DND-41 (cell line): ENCODE data around the gene SND1.

Experiments
- CTCF ChIP-seq: IDR thresholded peaks from 2 replicates; pipeline ENCODE4 v1.5.1; 2012; ENCODE audit warnings: borderline replicate concordance, low read length, moderate library complexity, mild to moderate bottlenecking; ENCODE audit not compliant: poor library complexity, severe bottlenecking; ENCODE audit errors: extremely low read depth
- EZH2 ChIP-seq: IDR thresholded peaks from 3 replicates; pipeline ENCODE4 v1.6.1; 2012; ENCODE audit warnings: borderline replicate concordance, low read depth, mild to moderate bottlenecking, moderate library complexity, low read length, inconsistent platforms; ENCODE audit not compliant: severe bottlenecking

DNA sequence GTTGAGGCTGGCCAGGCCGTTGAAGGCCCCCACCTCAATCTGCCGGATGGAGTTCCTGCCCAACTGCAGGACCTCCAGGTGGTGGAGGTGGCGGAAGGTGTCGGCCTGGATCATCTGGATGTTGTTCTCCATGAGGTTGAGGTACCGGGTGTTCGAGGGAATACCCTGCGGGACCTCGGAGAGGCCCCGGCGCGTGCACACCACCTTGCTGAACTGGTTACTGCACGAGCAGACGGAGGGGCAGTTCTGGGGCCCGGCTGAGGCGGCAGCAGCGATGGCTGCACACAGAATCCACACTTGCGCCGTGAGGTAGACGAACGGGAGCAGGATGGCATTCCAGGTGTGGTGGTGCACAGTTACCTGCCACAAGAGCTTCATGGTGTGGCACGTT lies 378.3 kb downstream of the SND1 start:
- TF ChIP-seq EZH2 (no peak), CTCF (no peak)
